ENCODE results near the gene DHPS.

DNA sequence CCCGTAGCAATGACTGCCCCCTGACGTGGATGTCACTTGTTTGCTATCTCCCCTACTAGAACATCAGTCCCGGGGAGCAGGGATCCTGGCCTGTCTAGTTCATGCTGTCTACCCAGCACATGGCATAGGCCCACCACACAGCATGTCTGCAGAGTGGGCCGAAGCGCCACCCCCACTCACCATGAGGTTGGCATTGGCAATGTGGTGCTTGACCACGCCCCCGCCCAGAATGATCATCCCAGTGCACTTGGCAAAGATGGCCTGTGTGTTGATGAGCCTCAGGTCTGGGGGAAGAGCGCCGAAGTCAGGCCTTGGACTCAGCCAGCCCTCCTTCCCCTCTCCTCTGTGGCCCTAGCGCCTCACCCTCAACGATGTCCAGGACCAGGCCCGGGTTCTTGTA is 4.8 kb downstream of the DHPS start:
- TF ChIP-seq, protein P1, sequence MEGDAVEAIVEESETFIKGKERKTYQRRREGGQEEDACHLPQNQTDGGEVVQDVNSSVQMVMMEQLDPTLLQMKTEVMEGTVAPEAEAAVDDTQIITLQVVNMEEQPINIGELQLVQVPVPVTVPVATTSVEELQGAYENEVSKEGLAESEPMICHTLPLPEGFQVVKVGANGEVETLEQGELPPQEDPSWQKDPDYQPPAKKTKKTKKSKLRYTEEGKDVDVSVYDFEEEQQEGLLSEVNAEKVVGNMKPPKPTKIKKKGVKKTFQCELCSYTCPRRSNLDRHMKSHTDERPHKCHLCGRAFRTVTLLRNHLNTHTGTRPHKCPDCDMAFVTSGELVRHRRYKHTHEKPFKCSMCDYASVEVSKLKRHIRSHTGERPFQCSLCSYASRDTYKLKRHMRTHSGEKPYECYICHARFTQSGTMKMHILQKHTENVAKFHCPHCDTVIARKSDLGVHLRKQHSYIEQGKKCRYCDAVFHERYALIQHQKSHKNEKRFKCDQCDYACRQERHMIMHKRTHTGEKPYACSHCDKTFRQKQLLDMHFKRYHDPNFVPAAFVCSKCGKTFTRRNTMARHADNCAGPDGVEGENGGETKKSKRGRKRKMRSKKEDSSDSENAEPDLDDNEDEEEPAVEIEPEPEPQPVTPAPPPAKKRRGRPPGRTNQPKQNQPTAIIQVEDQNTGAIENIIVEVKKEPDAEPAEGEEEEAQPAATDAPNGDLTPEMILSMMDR (IDR thresholded peaks at IDR 0.05): no peak
- no peak for TF ChIP-seq POLR2A (IDR thresholded peaks at IDR 0.05)
